Immature natural killer cell (primary cell): ENCODE data around the gene CYP3A5. TPM values are rescaled to one million over a fixed set of nuclear protein-coding genes. Genes with fewer than 3 reads are reported as not detected.
"Not testable (repeated sequence)": the region's sequence is repeated elsewhere in the genome, so short reads cannot be mapped to it uniquely, and the experiment has no call there.

Source experiments
- DNase-seq, 3 donors: peaks; one replicate each; pipeline ENCODE4 v3.0.0; 2022; ENCODE audit warnings: mixed read lengths in 1 of 3
- H3K27ac Mint-ChIP-seq, 6 donors: one replicate each; pipeline ENCODE4 v1.8.0; 2020; ENCODE audit warnings: mixed read lengths in 6 of 6, mild to moderate bottlenecking in 5 of 6, inconsistent platforms in 4 of 6, moderate library complexity in 3 of 6
- H3K27me3 Mint-ChIP-seq, 3 donors: one replicate each; pipeline ENCODE4 v1.8.0; 2020 to 2021; ENCODE audit warnings: low read depth in 3 of 3, mild to moderate bottlenecking in 3 of 3, mixed read lengths in 3 of 3, moderate library complexity in 3 of 3, inconsistent platforms in 1 of 3
- H3K36me3 Mint-ChIP-seq, 3 donors: one replicate each; pipeline ENCODE4 v1.8.0; 2020; ENCODE audit warnings: mixed read lengths in 3 of 3, inconsistent platforms in 2 of 3, mild to moderate bottlenecking in 2 of 3
- H3K4me1 Mint-ChIP-seq, 2 donors: one replicate each; pipeline ENCODE4 v1.8.0; 2020; ENCODE audit warnings: inconsistent platforms in 2 of 2, mild to moderate bottlenecking in 2 of 2, mixed read lengths in 2 of 2, moderate library complexity in 1 of 2
- H3K4me3 Mint-ChIP-seq, 5 donors: one replicate each; pipeline ENCODE4 v1.8.0; 2020; ENCODE audit warnings: mild to moderate bottlenecking in 5 of 5, mixed read lengths in 5 of 5, inconsistent platforms in 3 of 5, moderate library complexity in 3 of 5
- H3K9me3 Mint-ChIP-seq, 6 donors: one replicate each; pipeline ENCODE4 v1.8.0; 2020; ENCODE audit warnings: mild to moderate bottlenecking in 6 of 6, mixed read lengths in 6 of 6, inconsistent platforms in 4 of 6, moderate library complexity in 3 of 6
- polyA plus RNA-seq, 3 donors: library from polyadenylated mRNA; unstranded; fragments of 300-500 nt; fragmentation: Illumina TruSeq; gene quantifications; one replicate each; pipeline ENCODE4 v1.2.3, GENCODE V29; 2021

Gene CYP3A5
- polyA plus RNA-seq, 3 donors from 2014 or later: 0.35 TPM; not detected in 2

DNA sequence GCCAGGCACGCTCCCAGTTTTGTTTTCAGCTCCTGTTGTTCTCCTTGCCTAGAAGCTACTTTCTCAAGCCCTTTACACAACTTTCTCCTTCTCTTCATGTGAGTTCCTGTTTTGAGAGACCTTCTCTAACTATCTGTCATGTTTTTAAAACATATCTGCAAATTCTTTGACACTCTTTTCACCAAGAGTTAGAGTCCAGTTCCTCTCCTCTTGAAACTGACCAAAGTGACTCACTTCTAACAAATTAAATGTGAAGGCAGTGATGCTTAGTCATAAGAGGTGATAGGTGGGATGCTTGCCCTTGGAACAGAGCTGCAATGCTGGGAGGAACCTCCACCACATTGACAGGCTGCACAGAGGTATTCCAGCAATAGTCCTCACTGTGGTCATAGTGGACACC lies 37.8 kb downstream of the CYP3A5 start:
- Mint-ChIP-seq H3K4me3 (no peak overlapping the region), H3K9me3 (no peaks in the 10 kb centered on the region), H3K36me3 (peaks cover 10 to 25% (median 21%) of the 10 kb centered on the region in 3 donors), H3K27me3 (peaks cover 0 to 1% (median 0%) of the 10 kb centered on the region in 3 donors), H3K4me1 (no peaks in the 10 kb centered on the region), H3K27ac (no peak overlapping the region)
- no peak for DNase-seq

DNA sequence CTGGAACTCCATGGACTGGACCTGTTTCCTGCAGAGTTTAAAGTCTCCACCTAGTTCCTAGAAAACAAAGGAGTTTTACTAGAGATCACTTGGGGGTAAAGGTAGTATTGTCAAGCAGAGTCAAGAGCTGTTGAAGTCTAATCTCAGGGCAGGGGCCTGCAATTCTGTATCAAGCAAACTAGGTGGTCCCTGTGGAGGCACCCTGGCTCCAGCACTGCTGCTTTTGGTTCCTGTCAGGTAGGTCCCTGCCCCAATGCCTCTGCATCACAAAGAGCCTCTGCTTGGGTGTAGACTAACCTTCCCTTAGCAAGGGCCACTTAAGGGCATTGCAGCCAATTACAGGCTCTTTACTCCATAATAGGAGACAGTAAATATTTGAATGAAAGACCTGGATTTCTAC lies 40.5 kb downstream of the CYP3A5 start:
- Mint-ChIP-seq H3K27me3 (no peaks in the 10 kb centered on the region), H3K27ac (no peak overlapping the region), H3K36me3 (peaks cover 0 to 7% (median 6%) of the 10 kb centered on the region in 3 donors)

DNA sequence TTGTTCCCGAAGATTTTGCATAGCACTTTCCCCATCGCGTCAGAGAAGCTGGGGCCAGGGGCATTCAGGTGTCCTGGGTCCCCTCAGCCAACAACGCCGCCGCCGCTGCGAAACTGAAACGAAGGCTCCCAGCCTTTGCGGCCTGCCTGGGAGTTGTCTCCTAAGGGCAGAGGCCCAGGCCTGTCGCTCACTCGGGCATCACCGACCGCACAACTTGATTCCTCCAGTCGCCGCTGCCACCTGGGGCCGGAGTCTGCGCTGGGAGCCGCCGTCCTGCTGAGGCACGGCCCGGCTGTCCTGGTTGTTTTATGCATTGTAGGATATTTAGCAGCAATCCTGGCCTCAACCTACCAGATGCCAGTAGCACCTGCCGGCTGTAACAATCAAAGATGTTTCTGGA lies 41.1 kb downstream of the CYP3A5 start:
- Mint-ChIP-seq H3K4me1 (no peaks in the 10 kb centered on the region), H3K9me3 (no peaks in the 10 kb centered on the region), H3K36me3 (peaks cover 0 to 4% (median 4%) of the 10 kb centered on the region in 3 donors), H3K27ac (no peak overlapping the region), H3K4me3 (no peak overlapping the region), H3K27me3 (no peaks in the 10 kb centered on the region)
- DNase-seq: no peak

More for the DNA sequence above, 40.5 kb downstream of the CYP3A5 start:
- H3K4me3 Mint-ChIP-seq: no peak overlapping the region
- DNase-seq: no peak
- no peaks in the 10 kb centered on the region for H3K4me1 Mint-ChIP-seq
- no peaks in the 10 kb centered on the region for H3K9me3 Mint-ChIP-seq

DNA sequence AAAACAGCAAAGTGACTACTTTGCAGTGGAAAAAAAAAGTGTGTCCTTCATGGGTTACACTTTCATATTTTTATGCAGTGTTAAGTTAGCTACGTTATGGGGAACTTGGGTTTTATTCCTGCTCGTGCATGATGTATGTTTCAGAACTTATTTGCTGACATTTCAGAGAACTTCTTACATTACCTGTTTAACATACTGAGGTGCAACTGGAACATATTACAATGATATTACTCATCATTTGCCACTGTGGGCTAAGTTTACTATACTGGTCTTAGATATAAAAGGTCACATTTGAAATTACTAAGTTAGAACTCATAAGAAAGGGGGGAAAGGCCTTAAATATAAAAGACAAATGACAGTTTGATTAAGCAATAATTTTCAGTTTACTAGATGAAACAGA lies 42.4 kb downstream of the CYP3A5 start:
- not testable (repeated sequence) for H3K36me3 Mint-ChIP-seq, H3K4me1 Mint-ChIP-seq, H3K27me3 Mint-ChIP-seq, H3K27ac Mint-ChIP-seq, H3K9me3 Mint-ChIP-seq, DNase-seq, H3K4me3 Mint-ChIP-seq

DNA sequence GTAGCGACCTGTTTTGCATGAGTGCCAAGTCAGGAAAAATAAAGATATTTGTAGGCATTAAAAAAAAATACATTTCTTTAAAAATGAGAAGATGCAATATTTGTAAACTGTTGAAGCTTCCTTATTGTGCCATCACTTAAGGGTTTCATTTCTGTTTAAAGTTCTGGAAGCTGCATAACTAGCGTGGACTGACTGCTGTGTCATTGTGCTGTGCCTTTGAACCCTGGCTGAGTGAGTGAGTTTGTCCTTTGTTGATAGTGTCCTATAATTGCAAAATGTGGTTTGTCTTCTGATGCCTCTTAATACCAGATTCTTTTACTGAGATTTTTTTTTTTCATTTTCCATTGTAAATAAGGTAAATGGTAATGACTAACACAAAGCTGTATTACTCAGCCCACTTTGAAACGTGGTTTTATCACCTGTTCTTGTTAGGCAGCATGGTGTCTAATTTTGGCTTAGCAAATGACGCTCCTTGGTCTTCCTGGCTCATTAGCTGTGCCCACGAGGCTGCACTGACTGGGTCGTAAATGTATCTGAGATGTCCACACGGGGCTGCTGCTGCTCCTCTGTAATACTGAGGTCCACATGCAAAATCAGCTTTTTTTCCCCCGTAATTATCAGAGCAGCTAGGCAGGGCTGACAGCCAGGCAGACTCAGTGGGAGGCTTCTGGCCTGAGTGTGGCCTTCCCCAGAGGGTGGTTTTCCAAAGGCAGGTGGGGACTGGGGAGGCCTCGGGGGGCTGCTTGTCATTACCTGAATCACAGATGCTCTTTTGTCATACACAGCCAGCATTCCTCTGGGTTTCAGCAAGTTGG lies 48.3 kb downstream of the CYP3A5 start:
- H3K27me3 Mint-ChIP-seq: peaks cover 0 to 2% (median 0%) of the 10 kb centered on the region in 3 donors
- DNase-seq: no peak
- no peak overlapping the region for H3K4me3 Mint-ChIP-seq
- H3K9me3 Mint-ChIP-seq: no peaks in the 10 kb centered on the region
- peaks cover 5 to 32% (median 26%) of the 10 kb centered on the region in 3 donors for H3K36me3 Mint-ChIP-seq
- H3K27ac Mint-ChIP-seq: peak overlapping the region; percentile 11 to 77 (median 52)
- H3K4me1 Mint-ChIP-seq: peaks cover 4 to 24% of the 10 kb centered on the region in 2 donors

DNA sequence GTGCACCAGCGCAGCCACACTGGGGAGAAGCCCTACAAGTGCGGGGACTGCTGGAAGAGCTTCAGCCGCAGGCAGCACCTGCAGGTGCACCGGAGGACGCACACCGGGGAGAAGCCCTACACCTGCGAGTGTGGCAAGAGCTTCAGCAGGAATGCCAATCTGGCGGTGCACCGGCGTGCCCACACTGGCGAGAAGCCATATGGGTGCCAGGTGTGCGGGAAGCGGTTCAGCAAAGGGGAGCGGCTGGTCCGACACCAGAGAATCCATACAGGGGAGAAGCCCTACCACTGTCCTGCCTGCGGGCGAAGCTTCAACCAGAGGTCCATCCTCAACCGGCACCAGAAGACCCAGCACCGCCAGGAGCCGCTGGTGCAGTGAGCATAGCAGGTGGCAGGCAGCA lies 50.2 kb downstream of the CYP3A5 start:
- Mint-ChIP-seq H3K4me3 (no peak overlapping the region), H3K9me3 (no peaks in the 10 kb centered on the region), H3K27me3 (peaks cover 0 to 4% (median 3%) of the 10 kb centered on the region in 3 donors), H3K4me1 (peaks cover 20 to 39% of the 10 kb centered on the region in 2 donors), H3K36me3 (peaks cover 10 to 45% (median 32%) of the 10 kb centered on the region in 3 donors), H3K27ac (no peak overlapping the region)
- DNase-seq: no peak

DNA sequence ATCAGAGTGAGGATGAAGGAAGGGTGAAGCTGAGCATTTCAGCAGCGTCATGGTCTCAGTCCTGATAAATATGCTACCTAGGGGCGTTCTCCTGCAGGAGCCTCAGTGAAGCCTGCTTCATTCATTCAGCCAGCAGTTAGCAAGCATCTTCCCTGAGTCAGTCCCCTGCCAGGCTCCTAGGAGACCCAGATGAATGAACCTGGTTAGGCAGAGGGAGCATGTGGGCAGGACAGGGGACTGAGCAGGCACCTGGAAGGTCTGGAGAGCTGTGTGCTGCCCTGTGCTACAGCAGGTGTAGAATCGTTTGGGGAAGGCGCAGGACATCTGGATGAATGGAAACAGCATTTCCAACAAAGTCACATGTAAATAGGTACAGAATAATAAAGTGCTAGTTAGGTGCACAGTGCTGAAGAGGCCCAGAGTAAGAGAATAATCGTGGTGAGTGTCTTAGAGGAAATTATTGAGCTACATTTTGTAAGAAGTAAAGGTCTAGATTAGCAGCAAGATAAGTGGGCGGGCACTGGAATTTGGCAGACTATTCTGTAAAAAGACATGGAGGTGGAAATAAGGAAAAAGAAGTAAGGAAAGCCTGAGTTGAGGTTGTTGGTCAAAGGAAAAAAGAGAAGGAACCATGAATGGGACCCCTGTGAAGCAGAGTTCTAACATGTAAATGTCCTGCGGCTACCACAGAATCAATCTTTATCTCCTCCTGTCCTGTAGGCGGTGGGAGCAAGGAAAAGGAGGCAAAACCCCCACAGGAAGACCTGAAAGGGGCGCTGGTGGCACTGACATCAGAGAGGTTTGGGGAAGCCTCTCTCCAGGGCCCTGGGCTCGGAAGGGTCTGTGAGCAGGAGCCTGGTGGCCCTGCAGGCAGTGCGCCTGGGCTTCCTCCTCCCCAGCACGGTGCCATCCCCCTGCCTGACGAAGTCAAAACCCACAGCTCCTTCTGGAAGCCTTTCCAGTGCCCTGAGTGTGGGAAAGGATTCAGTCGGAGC lies 51.0 kb downstream of the CYP3A5 start:
- H3K36me3 Mint-ChIP-seq: peaks cover 10 to 52% (median 39%) of the 10 kb centered on the region in 3 donors
- H3K4me3 Mint-ChIP-seq: no peak overlapping the region
- H3K27ac Mint-ChIP-seq: peak overlapping the region in 1 of 6 donors; percentile 40
- peaks cover 29 to 48% of the 10 kb centered on the region in 2 donors for H3K4me1 Mint-ChIP-seq
- peaks cover 0 to 8% (median 6%) of the 10 kb centered on the region in 3 donors for H3K27me3 Mint-ChIP-seq
- no peaks in the 10 kb centered on the region for H3K9me3 Mint-ChIP-seq
- DNase-seq: no peak

DNA sequence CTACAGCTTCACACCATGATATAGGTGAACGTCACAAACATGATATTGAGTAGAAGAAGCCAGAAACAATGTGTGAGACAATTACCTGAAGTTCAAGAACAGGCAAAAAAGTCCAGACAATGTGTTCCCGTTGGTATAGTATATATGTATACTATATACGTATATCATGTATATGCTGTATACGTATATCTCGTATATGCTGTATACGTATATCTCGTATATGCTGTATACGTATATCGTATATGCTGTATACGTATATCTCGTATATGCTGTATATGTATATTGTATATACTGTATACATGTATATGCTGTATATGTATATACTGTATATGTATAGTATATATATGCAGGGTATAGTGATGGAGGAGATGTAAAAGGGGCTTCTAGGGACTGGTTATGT lies 52.3 kb downstream of the CYP3A5 start:
- H3K9me3 Mint-ChIP-seq: no peaks in the 10 kb centered on the region
- peaks cover 12 to 61% (median 44%) of the 10 kb centered on the region in 3 donors for H3K36me3 Mint-ChIP-seq
- H3K27ac Mint-ChIP-seq: no peak overlapping the region
- H3K27me3 Mint-ChIP-seq: peaks cover 0 to 8% (median 6%) of the 10 kb centered on the region in 3 donors
- H3K4me1 Mint-ChIP-seq: peaks cover 38 to 56% of the 10 kb centered on the region in 2 donors
- no peak for DNase-seq
- H3K4me3 Mint-ChIP-seq: no peak overlapping the region

DNA sequence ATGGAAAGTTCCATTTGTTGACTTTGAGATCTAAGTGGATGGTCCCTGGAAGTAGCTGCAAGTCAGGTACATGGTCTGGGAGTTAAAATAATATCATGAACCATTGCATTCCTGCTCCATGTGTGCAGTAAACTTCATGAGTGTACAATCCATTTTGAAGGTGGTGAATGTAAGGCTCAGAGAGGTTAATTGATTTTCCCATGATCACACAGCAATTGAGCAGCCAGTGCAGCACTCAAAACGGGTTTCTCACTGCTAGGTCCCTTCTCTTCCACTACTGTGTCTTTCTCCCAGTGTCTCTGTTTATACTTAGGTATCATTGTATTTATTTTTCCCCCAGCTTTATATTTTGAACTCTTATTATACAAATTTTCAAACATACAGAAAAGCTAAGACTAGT lies 53.1 kb downstream of the CYP3A5 start:
- no peak for DNase-seq
- Mint-ChIP-seq H3K4me1 (peaks cover 42 to 53% of the 10 kb centered on the region in 2 donors), H3K27ac (peak overlapping the region in 4 of 6 donors; percentile 53 to 95 (median 64)), H3K4me3 (no peak overlapping the region), H3K9me3 (no peaks in the 10 kb centered on the region), H3K27me3 (peaks cover 0 to 8% (median 6%) of the 10 kb centered on the region in 3 donors), H3K36me3 (peaks cover 17 to 67% (median 44%) of the 10 kb centered on the region in 3 donors)

DNA sequence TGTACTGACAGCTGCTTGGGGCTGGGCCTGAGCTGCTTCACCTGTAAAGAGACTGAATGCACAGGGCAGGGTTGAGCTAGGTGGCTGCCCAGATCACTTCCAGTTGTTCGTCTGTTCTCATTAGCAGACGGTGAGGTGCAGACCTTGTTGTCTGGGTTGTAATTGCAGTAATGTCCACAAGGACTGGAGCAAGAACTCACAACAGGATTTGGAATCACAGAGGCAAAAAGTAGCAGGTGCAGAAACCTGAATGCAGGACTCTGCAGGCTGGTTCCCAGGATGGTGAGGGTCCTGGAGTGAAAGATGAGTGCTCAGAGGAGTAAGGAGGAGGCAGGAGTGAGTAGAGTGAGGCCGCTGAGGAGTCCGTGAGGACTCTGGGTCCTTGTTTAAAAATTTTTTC lies 53.8 kb downstream of the CYP3A5 start:
- Mint-ChIP-seq H3K4me1 (peaks cover 41 to 46% of the 10 kb centered on the region in 2 donors), H3K27me3 (peaks cover 0 to 8% (median 6%) of the 10 kb centered on the region in 3 donors), H3K9me3 (no peaks in the 10 kb centered on the region), H3K4me3 (no peak overlapping the region), H3K27ac (peak overlapping the region; percentile 53 to 95 (median 75)), H3K36me3 (peaks cover 23 to 72% (median 41%) of the 10 kb centered on the region in 3 donors)
- no peak for DNase-seq

DNA sequence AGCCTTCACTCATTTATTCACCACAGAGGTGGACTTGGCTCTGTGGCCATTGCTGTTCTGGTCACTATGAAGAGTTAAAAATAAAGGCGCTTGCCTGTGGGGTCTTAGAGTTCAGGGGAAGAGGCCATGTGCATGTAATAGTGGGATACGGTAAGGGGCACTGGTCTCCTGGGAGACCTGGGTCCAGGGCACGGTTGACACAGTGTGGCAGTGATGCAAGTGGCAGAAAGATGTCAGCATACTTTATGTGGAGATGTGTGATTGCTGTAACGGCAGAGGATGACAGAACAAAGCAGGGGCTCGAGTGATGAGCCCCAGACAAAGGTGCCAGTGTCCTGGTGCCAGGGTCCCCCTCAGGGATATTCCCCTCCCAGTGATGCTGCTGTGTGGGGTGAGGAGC lies 54.5 kb downstream of the CYP3A5 start:
- peaks cover 0 to 8% (median 6%) of the 10 kb centered on the region in 3 donors for H3K27me3 Mint-ChIP-seq
- peak overlapping the region; percentile 84 to 95 (median 92) for H3K27ac Mint-ChIP-seq
- H3K4me3 Mint-ChIP-seq: peak overlapping the region in 1 of 5 donors; percentile 79
- peaks cover 39 to 40% of the 10 kb centered on the region in 2 donors for H3K4me1 Mint-ChIP-seq
- peaks cover 20 to 72% (median 37%) of the 10 kb centered on the region in 3 donors for H3K36me3 Mint-ChIP-seq
- no peaks in the 10 kb centered on the region for H3K9me3 Mint-ChIP-seq
- DNase-seq: no peak

DNA sequence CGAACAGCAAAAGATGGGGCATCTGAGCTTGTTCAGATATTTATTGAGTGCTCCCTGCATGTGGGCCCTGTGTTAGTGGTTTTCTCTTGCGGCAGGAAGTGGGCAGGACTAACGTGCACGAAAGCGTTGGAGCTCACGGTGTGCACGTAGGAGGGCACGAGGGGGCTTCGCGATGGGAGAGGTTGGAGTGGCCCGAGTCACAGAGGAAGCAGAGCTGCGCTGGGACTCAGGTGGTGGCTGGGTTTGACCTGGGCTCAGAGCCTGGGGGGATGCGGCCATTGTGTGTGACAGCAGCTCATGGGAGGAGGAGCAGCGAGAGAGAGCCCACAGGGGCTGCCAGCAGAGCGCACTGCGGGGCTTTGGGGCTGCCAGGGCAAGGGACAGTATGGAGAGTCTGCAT lies 55.3 kb downstream of the CYP3A5 start:
- Mint-ChIP-seq H3K27me3 (peaks cover 0 to 8% (median 6%) of the 10 kb centered on the region in 3 donors), H3K27ac (peak overlapping the region; percentile 84 to 95 (median 92)), H3K36me3 (peaks cover 25 to 71% (median 35%) of the 10 kb centered on the region in 3 donors), H3K4me3 (peak overlapping the region; percentile 55 to 82 (median 77)), H3K4me1 (peaks cover 39 to 41% of the 10 kb centered on the region in 2 donors), H3K9me3 (no peaks in the 10 kb centered on the region)
- peak; percentile 64 to 79 (median 69) for DNase-seq

DNA sequence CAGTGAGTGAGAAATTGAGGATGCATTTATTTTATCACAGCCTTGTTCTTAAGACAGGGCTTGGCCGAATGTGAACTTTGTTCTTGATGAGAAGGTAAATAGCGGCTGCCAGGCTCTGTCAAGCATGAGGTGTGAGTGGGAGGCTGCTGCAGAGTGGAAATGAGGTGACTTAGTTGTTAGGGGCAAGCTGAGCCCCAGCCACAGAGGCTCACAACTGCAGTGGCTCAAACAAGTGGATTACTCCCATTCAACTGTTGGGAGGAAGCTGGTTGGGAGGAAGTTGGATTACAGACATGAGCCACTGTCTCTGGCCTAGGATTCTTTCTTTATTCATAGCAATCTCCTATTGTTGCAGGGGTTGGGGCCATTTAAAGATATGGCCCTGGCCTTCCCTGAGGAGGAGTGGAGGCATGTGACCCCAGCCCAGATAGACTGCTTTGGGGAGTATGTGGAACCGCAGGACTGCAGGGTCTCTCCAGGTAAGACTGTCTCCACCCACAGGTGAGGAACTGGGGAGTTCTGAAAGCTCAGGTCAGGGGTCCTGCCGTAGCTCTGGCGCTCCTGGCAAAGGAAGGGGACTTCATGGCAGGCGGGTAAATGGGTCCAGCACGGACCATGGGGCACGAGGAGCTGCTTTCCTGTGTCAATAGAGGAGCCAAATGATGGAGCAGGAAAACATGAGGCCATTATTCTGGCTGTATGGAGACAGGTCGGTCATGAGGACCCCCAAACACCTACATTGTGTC lies 55.9 kb downstream of the CYP3A5 start:
- H3K27ac Mint-ChIP-seq: peak overlapping the region; percentile 84 to 95 (median 92)
- peaks cover 44 to 46% of the 10 kb centered on the region in 2 donors for H3K4me1 Mint-ChIP-seq
- peaks cover 0 to 8% (median 7%) of the 10 kb centered on the region in 3 donors for H3K27me3 Mint-ChIP-seq
- peaks cover 31 to 73% (median 40%) of the 10 kb centered on the region in 3 donors for H3K36me3 Mint-ChIP-seq
- peak overlapping the region; percentile 55 to 82 (median 77) for H3K4me3 Mint-ChIP-seq
- no peaks in the 10 kb centered on the region for H3K9me3 Mint-ChIP-seq
- peak in 1 of 3 donors; percentile 6 for DNase-seq
